GM19238 (cell line): ENCODE results near the gene PALLD.
"Not testable (repeated sequence)": the region's sequence is repeated elsewhere in the genome, so short reads cannot be mapped to it uniquely, and the experiment has no call there.

Experiments used
- DNase-seq: peaks from one replicate; pipeline ENCODE4 v3.0.0; 2011; ENCODE audit warnings: low spot score; ENCODE audit not compliant: insufficient read length

The PALLD gene

DNA sequence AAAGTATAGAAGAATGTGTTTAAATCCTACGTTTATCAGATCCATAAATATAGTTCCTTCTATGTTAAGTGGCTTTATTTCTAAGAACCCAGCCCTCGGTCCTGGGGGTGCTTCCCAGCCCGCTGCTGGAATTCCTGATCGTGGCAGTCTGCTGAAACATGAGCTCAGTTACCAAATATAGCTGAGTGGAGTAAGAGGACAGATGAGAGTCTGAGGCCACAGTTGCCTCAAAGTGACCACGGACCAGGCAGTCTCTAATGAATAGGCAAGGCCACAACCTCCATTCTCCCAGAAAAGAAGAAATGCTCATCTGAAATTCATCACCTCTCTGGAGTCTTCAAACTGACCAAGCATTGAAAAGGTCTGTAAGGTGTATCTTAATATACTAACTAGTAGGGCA lies at the start of gene PALLD:
Gene PALLD, plus strand, starts transcription at position 219 of the 400 bp plus-strand sequence.
- no peak for DNase-seq

GRCh38 chr4:168449063-168449462 lies 47.8 kb upstream of the PALLD start:
- not testable (repeated sequence) for DNase-seq

GRCh38 chr4:168449719-168450452 lies 47.0 kb upstream of the PALLD start:
- no peak for DNase-seq

GRCh38 chr4:168451331-168451730 lies 45.5 kb upstream of the PALLD start:
- no peak for DNase-seq

DNA sequence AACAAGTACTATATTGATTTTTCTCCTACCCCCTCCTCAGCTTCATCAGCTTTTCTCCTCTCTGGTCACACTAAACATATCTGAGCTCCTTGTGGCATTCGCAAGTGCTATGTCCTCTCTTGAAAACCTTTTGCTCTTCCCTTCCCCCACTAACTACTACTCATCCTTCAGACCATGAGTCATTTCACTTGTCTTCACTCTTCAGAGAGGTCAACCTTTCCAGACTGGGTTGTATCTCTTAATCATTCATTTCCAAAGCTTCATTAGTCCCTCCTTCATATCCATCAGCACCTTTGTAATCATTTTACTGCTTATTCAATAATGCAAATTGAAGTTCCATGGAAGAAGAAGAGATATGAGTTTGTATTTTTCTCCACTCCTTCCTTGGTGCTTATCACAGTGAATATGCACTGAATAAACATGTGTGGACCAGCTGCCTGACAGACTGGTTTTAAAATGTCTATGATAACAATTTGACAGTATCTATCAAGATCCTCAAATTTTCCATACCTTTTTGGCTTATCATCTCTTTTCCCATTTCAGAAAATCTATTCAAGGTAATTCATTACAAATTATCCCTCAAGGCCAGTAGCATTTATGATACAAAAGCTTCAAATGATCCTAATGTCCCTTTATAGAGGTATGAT lies 45.0 kb upstream of the PALLD start:
- DNase-seq, result no peak

GRCh38 chr4:168453146-168453545 lies 43.7 kb upstream of the PALLD start:
- no peak for DNase-seq

- not testable (repeated sequence) for DNase-seq
These were observed 38.6 kb upstream of the PALLD start for GRCh38 chr4:168458256-168458655.

GRCh38 chr4:168461821-168462220 lies 35.0 kb upstream of the PALLD start:
- no peak for DNase-seq

DNA sequence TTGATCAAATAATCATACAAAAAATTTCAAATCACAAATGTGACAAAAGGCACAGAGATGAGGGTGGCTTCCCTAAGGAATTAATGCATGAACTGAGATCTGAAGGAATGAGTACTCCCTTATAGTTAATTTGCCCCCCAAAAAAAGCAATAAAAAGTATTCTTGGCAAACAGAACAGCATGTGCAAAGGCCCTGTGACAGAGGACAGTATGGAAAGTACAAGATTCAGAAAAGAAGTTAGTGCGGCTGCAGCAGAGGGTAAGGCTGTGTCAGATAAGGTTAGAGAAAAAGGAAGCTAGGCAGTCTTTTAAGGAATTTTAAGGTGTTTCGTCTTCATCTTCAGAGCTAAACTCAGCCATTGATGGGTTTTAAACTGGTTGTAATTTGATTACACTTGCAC lies 23.9 kb upstream of the PALLD start:
- no peak for DNase-seq

GRCh38 chr4:168474660-168475320 lies 22.1 kb upstream of the PALLD start:
- no peak for DNase-seq

DNA sequence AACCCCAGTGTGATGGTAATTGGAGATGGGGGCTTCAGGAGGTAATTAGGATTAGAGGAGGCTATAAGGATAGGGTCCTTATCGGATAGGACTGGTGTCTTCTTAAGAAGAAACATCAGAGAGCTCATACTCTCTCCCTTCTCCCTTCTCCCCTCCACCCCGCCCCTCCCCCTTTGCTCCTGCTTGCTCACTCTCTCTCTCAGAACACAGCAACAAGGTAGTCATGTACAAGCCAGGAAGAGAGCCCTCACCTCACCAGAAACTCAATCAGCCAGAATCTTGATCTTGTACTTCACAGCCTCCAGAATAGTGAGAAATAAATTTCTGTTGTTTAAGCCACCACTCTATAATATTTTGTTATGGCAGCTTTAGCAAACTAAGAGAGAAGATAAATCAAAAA lies 21.1 kb upstream of the PALLD start:
- DNase-seq, result no peak

DNA sequence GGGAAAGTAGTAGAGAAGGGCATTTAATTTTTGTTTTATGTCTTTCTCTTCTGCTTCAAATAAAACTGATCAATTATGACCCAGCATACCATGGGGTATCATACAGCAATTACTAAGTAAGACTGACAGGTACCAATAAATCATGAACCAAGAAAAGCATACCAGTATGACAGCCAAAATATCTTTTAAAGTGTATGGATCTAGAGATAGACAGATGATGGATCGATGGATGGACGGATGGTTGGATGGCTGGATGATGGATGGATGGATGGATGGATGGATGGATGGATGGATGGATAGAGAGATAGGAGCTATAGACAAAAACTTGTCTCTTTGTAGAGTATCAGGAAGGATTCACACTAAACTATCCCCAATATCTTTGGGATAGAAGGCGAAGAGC lies 18.0 kb upstream of the PALLD start:
- DNase-seq, result no peak

DNA sequence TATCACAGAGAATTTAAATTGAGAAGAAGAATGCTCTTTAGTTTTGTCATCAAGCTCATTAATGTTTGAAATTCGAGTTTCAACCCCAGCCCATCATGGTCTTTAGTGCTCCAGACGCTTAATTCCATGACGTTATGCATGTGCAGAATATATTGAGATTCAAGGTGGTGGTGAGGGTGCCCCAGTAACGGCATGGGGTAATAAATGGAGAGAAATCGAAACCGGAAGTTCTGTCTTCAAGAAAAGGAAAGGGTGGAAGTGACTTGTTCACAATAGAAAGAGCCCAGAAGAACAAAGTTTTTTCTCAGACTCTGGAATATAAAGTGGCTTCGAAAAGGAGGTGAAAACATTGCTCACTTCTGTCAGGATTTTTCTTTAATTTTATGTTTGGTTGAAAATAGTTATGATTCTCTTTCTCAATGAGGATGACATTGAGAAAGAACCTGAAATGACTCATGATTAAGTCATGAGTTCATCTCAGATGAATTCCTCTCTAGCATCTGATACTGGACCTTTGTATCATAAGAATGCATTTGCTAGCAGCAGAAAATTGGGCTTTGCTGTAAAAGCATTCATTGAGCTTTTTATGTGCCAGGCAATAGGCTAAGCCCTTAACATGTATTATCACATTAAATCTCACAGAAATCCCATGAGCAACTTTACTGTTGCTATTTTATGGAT lies 15.8 kb upstream of the PALLD start:
- peak; percentile 5 for DNase-seq

DNA sequence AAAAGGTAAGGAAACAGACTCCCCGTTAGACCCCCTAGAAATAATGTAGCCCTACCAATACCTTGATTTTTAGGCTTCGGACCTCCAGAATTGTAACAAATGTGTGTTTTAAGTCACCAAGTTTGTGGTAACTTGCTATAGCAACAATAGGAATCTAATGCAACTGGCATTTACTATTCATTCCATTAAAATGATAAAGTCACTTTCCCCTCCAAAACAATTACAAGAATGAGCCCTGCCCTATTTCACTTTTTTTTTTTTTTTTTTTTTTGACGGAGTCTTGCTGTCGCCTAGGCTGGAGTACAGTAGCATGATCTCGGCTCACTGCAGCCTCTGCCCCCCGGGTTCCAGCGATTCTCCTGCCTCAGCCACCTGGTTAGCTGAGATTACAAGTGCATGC lies 13.0 kb upstream of the PALLD start:
- no peak for DNase-seq

- no peak for DNase-seq
These were observed 12.2 kb upstream of the PALLD start for GRCh38 chr4:168484626-168485025.

DNA sequence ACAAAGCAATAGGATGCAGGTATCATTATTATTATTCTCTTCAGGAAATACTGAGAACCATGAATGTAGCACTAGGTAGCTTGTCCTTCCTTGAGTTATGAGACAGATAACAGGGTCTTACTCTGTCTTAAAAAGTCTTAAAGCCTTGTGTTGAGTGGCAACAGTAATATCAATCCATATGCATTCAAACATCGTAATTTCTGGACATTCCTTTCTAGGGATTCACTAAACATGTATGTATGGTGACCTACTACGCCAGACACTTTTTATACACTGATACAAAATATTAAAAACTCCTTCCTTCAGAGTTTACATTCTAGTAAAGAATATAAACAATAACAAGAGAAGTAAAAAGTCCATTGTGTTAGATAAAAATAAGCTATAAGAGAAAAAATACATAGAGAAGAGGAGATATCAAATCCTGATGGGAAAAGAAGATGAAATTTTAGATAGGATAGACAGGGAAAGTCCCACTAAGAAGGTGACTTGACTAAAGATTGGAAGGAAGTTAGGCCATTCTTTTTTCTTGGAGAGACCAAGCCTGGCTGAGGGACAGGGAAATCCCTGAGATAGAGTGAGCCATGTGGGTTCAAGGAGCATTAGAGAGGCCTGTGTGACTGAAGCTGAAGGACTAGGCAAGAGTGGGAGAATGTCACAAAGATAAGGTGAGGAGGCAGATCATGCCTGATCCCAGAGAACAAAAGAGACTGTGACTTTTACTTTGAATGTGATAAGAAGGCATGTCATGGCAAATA lies 11.5 kb upstream of the PALLD start:
- DNase-seq, result no peak

DNA sequence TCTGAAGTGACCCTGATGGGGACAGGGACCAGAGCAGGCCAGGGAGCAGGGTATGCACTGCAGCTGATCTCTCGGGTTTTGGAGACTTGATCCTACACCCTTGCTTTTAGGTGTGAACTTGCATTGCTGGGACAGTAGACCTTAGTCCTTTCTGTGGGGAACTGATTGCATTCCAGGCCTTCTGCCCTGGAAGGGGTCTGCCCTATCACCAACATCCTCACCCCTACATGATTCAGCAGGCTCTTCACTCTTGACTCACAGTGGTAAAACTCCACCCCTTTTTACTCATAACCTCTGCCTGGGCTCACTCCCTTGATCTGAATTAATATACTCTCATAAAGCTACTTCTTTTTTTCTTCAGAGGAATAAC lies 10.0 kb upstream of the PALLD start:
- no peak for DNase-seq

- no peak for DNase-seq
These were observed 9.4 kb upstream of the PALLD start for GRCh38 chr4:168487282-168488035.

GRCh38 chr4:168488869-168489274 lies 8.0 kb upstream of the PALLD start:
- no peak for DNase-seq

DNA sequence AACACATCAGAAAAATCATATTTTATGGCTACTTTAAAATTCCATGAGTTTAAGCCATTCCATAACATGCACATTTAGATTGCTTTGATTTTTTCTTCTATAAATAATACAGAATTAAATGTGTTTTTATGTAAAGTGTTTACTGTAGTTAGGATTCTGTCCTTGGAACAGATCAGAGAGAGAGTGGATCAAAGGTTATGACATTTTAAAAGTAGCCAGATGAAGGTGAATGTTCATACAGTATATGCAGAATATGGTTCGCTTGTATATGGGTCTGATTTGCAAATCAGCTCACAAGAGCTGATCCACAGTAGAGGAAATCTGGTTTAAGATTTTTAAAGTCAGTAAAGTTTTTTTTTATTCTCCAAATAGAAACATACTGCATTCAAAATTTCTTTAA lies 7.2 kb upstream of the PALLD start:
- no peak for DNase-seq

DNA sequence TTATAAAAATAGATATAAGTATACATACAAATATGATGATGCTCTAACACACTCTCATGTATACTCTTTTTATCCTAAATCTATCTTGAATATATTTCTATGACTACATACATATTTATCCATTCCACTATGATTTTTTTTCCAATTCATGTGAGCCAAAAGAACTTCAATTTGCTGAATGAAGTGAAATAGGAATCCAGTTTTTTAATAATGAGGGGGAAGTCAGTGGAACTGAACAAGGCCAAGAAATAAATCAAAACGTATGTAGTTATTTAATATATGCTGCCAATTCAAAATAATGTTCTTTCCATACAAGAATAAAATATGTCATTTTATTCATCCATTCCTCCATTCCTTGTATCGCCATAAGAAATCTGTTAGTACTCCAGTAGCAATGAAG lies 6.1 kb upstream of the PALLD start:
- no peak for DNase-seq
